B cell (primary cell): ENCODE data around the gene PRKAR2A. TPM values are rescaled to one million over a fixed set of nuclear protein-coding genes. Genes with fewer than 3 reads are reported as not detected.

Experiments used
- ATAC-seq: fragments of 200-7000 bp; cut with Tn5 transposase; one replicate; pipeline ENCODE4 v1.10.0; 2021; ENCODE audit warnings: low read depth, mild to moderate bottlenecking, moderate number of reproducible peaks, moderate library complexity
- CTCF ChIA-PET: fragments of 350-600 bp; sonication (Branson Sonifier 250); formaldehyde crosslinking; loops from one replicate; lab custom pipeline; 2021; ENCODE audit warnings: antibody characterized with exemption, inconsistent platforms; lab: Charles Lee
- POLR2A ChIA-PET: fragments of 350-600 bp; sonication (Branson Sonifier 250); formaldehyde crosslinking; loops from one replicate; lab custom pipeline; 2021; ENCODE audit warnings: antibody characterized with exemption; lab: Charles Lee
- DNase-seq: peaks from one replicate; pipeline ENCODE4 v3.0.0; 2013
- H2AFZ ChIP-seq: 2 replicates; pipeline ENCODE4 v1.6.1; 2012; ENCODE audit warnings: mild to moderate bottlenecking, low read depth, low read length; ENCODE audit not compliant: insufficient read depth, poor library complexity, severe bottlenecking
- H3K27ac ChIP-seq, 2 donors: 1 replicate in 1 of 2; 2 replicates in 1 of 2; pipeline ENCODE4 v1.5.1; 2012 to 2013; ENCODE audit warnings: low read length in 2 of 2, mild to moderate bottlenecking in 2 of 2, moderate library complexity in 1 of 2
- H3K27me3 ChIP-seq, 4 experiments: fragments of 200-600 bp in 1 of 4; sonication (generic) in 1 of 4; replicated peaks in 1 of 4; 1 replicate in 2 of 4; 2 replicates in 2 of 4; pipeline versions ENCODE4 v1.6.1 to v1.7.0; 2013 to 2016; ENCODE audit warnings: low read length in 3 of 4, mild to moderate bottlenecking in 2 of 4, mixed read lengths in 1 of 4, moderate library complexity in 1 of 4; ENCODE audit not compliant: insufficient read depth in 4 of 4, control insufficient read depth in 3 of 4; ENCODE audit errors: control extremely low read depth in 1 of 4
- H3K36me3 ChIP-seq, 2 experiments: replicated peaks in 1 of 2; 1 replicate in 1 of 2; 2 replicates in 1 of 2; pipeline versions ENCODE4 v1.6.1 to v1.7.1; 2013; ENCODE audit warnings: low read length in 1 of 2; ENCODE audit not compliant: insufficient read depth in 2 of 2, control insufficient read depth in 1 of 2; ENCODE audit errors: control extremely low read depth in 1 of 2, extremely low read depth in 1 of 2
- H3K4me1 ChIP-seq, 2 donors: fragments of 200-600 bp in 1 of 2; sonication (generic) in 1 of 2; 1 replicate in 1 of 2; 2 replicates in 1 of 2; pipeline versions ENCODE4 v1.5.1 to v1.6.1; 2013 to 2017; ENCODE audit warnings: low read length in 2 of 2; ENCODE audit not compliant: control insufficient read depth in 2 of 2, insufficient read depth in 2 of 2
- H3K4me2 ChIP-seq: replicated peaks from 2 replicates; pipeline ENCODE3; 2012; ENCODE audit warnings: mild to moderate bottlenecking, low read depth, low read length; ENCODE audit not compliant: poor library complexity, severe bottlenecking
- H3K4me3 ChIP-seq, 5 experiments: fragments of 200-600 bp in 1 of 5; sonication (generic) in 1 of 5; 1 replicate in 3 of 5; 2 replicates in 2 of 5; pipeline versions ENCODE4 v1.5.1 to v1.7.0; 2011 to 2016; ENCODE audit warnings: low read length in 4 of 5, mild to moderate bottlenecking in 4 of 5, low read depth in 2 of 5, control low read depth in 1 of 5, moderate library complexity in 1 of 5; ENCODE audit not compliant: insufficient read depth in 1 of 5; ENCODE audit errors: control extremely low read depth in 1 of 5, extremely low read depth in 1 of 5
- H3K79me2 ChIP-seq: fragments of 200-600 bp; sonication (generic); one replicate; pipeline ENCODE4 v1.6.0; 2016; ENCODE audit warnings: low read length; ENCODE audit not compliant: control insufficient read depth, insufficient read depth
- H3K9ac ChIP-seq: fragments of 200-600 bp; sonication (generic); 2 replicates; pipeline ENCODE4 v1.6.1; 2017; ENCODE audit warnings: mild to moderate bottlenecking, low read length, moderate library complexity
- H3K9me3 ChIP-seq, 3 donors: one replicate each; pipeline versions ENCODE4 v1.6.1 to v1.7.1; 2013; ENCODE audit warnings: low read length in 2 of 3; ENCODE audit not compliant: control insufficient read depth in 2 of 3, insufficient read depth in 1 of 3; ENCODE audit errors: control extremely low read depth in 1 of 3
- H4K20me1 ChIP-seq: 2 replicates; pipeline ENCODE4 v1.6.0; 2012; ENCODE audit warnings: mild to moderate bottlenecking, low read length; ENCODE audit not compliant: insufficient read depth, control insufficient read depth, poor library complexity, severe bottlenecking
- H3K27ac Mint-ChIP-seq: one replicate; pipeline ENCODE4 v1.8.0; 2021; ENCODE audit warnings: mixed read lengths
- H3K27me3 Mint-ChIP-seq: one replicate; pipeline ENCODE4 v1.8.0; 2021; ENCODE audit warnings: mixed read lengths
- H3K4me1 Mint-ChIP-seq: one replicate; pipeline ENCODE4 v1.8.0; 2021; ENCODE audit warnings: mixed read lengths
- H3K4me3 Mint-ChIP-seq: one replicate; pipeline ENCODE4 v1.8.0; 2021; ENCODE audit warnings: mixed read lengths
- H3K9me3 Mint-ChIP-seq: one replicate; pipeline ENCODE4 v1.8.0; 2022; ENCODE audit warnings: mixed read lengths; ENCODE audit not compliant: insufficient read depth
- CTCF ChIP-seq: fragments of 200-600 bp; IDR thresholded peaks from one replicate; pipeline ENCODE4 v1.8.0; 2022; ENCODE audit warnings: antibody characterized with exemption, mild to moderate bottlenecking
- EZH2 ChIP-seq: IDR thresholded peaks from 2 replicates; pipeline ENCODE4 v1.6.1; 2012; ENCODE audit warnings: borderline replicate concordance, low read depth, mild to moderate bottlenecking, moderate library complexity, low read length; ENCODE audit not compliant: insufficient read depth, poor library complexity, severe bottlenecking
- WGBS: methylation state at CpG from one replicate; pipeline ENCODE4 v1.1.5; 2013; ENCODE audit warnings: missing lambda C conversion rate; ENCODE audit not compliant: insufficient coverage; 5-methylcytosine and 5-hydroxymethylcytosine counted together
- intact Hi-C: fragments of 100-400 bp; cut with micrococcal nuclease; formaldehyde crosslinking; loops from one replicate; pipeline ENCODE4 v1.10.0; 2022
- polyA plus RNA-seq: library from polyadenylated mRNA; depleted of rRNA; stranded (reverse); fragments of >200 nt; gene quantifications from 2 replicates; pipeline ENCODE4 v1.2.3, GENCODE V29; 2012
- total RNA-seq, 2 donors: library from RNA; stranded (reverse); fragments of 120-200 nt in 1 of 2; gene quantifications; 1 replicate in 1 of 2; 2 replicates in 1 of 2; pipeline versions ENCODE4 v1.2.3 to v1.2.4, GENCODE V29; 2013 to 2022

The PRKAR2A gene
- total and polyA plus RNA-seq, 2 donors (not counting 1 experiment from before 2014, with no cell fraction given) = 4.3 to 25.0 TPM

GRCh38 chr3:48700731-48701405 is 146.8 kb downstream of the PRKAR2A start:
- no peaks in the 10 kb centered on the region for H3K4me1 ChIP-seq
- H3K9me3 ChIP-seq = no peaks in the 10 kb centered on the region
- peaks cover 100% of the 10 kb centered on the region for H3K79me2 ChIP-seq
- H3K4me2 ChIP-seq = no peak overlapping the region
- TF ChIP-seq EZH2 = no peak
- TF ChIP-seq CTCF = no peak
- no peak for ATAC-seq
- H3K4me1 Mint-ChIP-seq = peaks cover 24% of the 10 kb centered on the region
- no peaks in the 10 kb centered on the region for H3K27me3 Mint-ChIP-seq
- no peak for DNase-seq
- H3K9me3 Mint-ChIP-seq = no peaks in the 10 kb centered on the region
- WGBS = 100% methylated on average over 5 of the region's 11 CpGs
- H3K27ac ChIP-seq = no peak overlapping the region
- ChIA-PET CTCF (interaction anchor here (0.8 kb wide), 1 partner anchor 15 kb away, joined by 5 read pairs; no protein-coding TSS in a partner anchor), POLR2A (interaction anchor here (0.6 kb wide), 1 partner anchor 92 kb away, joined by 3 read pairs; the partner anchor contains the start of gene UQCRC1)
- H3K9ac ChIP-seq = no peak overlapping the region
- intact Hi-C loops = no loop called here
- no peak overlapping the region for H3K27ac Mint-ChIP-seq
- H3K4me3 Mint-ChIP-seq = no peak overlapping the region
- no peak overlapping the region for H3K4me3 ChIP-seq
- H3K27me3 ChIP-seq = no peaks in the 10 kb centered on the region
- no peak overlapping the region for H2AFZ ChIP-seq
- H3K36me3 ChIP-seq = peaks cover 25 to 31% of the 10 kb centered on the region in 2 experiments
- H4K20me1 ChIP-seq = peaks cover 90% of the 10 kb centered on the region

GRCh38 chr3:48698891-48699290 is 148.8 kb downstream of the PRKAR2A start:
- no peak overlapping the region for H3K4me2 ChIP-seq
- no peaks in the 10 kb centered on the region for H3K9me3 ChIP-seq
- no peaks in the 10 kb centered on the region for H3K27me3 Mint-ChIP-seq
- H4K20me1 ChIP-seq = peaks cover 90% of the 10 kb centered on the region
- no peak overlapping the region for H3K9ac ChIP-seq
- POLR2A ChIA-PET = no interaction called here
- no peak for DNase-seq
- no peaks in the 10 kb centered on the region for H3K27me3 ChIP-seq
- no peaks in the 10 kb centered on the region for H3K4me1 ChIP-seq
- no peak overlapping the region for H3K4me3 Mint-ChIP-seq
- H3K4me1 Mint-ChIP-seq = peaks cover 22% of the 10 kb centered on the region
- H3K9me3 Mint-ChIP-seq = no peaks in the 10 kb centered on the region
- H3K27ac ChIP-seq = no peak overlapping the region
- H2AFZ ChIP-seq = no peak overlapping the region
- H3K79me2 ChIP-seq = peaks cover 92% of the 10 kb centered on the region
- 97% methylated on average over 6 of the region's 8 CpGs for WGBS
- H3K27ac Mint-ChIP-seq = no peak overlapping the region
- H3K36me3 ChIP-seq = peaks cover 23 to 45% of the 10 kb centered on the region in 2 experiments
- no peak for ATAC-seq
- CTCF ChIA-PET = no interaction called here
- H3K4me3 ChIP-seq = no peak overlapping the region
- TF ChIP-seq EZH2 (no peak), CTCF (no peak)
- intact Hi-C loops = no loop called here
